ENCODE measurements around the gene BLTP3B. TPM values are rescaled to one million over a fixed set of nuclear protein-coding genes. Genes with fewer than 3 reads are reported as not detected.
A peak's percentile ranks its signal among the peaks of the same experiment; 100 is the strongest.
"Not testable (repeated sequence)": the region's sequence is repeated elsewhere in the genome, so short reads cannot be mapped to it uniquely, and the experiment has no call there.

Gene BLTP3B, protein sequence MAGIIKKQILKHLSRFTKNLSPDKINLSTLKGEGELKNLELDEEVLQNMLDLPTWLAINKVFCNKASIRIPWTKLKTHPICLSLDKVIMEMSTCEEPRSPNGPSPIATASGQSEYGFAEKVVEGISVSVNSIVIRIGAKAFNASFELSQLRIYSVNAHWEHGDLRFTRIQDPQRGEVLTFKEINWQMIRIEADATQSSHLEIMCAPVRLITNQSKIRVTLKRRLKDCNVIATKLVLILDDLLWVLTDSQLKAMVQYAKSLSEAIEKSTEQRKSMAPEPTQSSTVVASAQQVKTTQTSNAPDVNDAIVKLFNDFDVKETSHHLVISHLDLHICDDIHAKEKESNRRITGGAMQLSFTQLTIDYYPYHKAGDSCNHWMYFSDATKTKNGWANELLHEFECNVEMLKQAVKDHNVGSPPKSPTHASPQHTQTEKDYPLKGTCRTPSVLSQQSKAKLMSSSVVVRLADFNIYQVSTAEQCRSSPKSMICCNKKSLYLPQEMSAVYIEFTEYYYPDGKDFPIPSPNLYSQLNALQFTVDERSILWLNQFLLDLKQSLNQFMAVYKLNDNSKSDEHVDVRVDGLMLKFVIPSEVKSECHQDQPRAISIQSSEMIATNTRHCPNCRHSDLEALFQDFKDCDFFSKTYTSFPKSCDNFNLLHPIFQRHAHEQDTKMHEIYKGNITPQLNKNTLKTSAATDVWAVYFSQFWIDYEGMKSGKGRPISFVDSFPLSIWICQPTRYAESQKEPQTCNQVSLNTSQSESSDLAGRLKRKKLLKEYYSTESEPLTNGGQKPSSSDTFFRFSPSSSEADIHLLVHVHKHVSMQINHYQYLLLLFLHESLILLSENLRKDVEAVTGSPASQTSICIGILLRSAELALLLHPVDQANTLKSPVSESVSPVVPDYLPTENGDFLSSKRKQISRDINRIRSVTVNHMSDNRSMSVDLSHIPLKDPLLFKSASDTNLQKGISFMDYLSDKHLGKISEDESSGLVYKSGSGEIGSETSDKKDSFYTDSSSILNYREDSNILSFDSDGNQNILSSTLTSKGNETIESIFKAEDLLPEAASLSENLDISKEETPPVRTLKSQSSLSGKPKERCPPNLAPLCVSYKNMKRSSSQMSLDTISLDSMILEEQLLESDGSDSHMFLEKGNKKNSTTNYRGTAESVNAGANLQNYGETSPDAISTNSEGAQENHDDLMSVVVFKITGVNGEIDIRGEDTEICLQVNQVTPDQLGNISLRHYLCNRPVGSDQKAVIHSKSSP (N-terminal part only)
- total RNA-seq (10 to 100 TPM; 16.2 to 16.8 TPM), polyA plus RNA-seq (10 to 100 TPM; 11.0 to 14.8 TPM)

DNA sequence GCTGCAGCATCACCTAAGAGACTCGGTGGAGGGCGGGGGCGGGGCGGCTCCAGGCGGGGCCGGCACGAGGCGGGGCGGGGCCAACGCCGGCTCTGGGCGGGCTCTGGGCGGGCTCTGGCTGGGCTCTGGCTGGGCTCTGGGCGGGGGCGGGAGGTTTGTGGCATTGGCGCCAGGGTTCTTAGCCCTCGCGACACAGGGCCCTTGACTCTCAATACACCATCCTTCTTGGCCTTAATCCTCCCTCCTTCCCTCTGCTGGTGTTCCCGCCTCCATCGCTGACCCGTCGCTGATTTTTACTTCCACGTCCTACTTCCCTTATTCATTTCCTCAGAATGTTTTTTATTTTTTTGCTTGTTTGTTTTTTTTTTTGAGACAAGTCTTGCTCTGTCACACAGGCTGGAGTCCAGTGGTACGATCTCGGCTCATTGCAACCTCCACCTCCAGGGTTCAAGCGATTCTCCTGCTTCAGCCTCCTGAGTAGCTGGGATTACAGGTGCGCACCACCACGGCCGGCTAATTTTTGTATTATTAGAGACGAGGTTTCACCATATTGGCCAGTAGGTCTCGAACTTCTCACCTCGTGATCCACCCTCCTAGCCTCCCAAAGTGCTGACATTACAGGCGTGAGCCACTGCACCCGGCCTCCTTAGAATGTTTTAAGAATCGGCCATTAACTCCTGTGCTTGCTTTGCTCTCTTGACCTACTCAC lies at the start of gene BLTP3B:
BLTP3B (minus strand) TSS at position 24 of the 709 bp plus-strand sequence. CDS start 239 bp downstream, outside the sequence.
- peaks cover 28 to 42% (median 34%) of the 10 kb centered on the region in 4 donors for H3K4me1 Mint-ChIP-seq
- Histone ChIP-seq H3K27ac (ENCODE audit: low read depth, low read length) (peak within 1 kb of the TSS; percentile 85), H3K9me3 (ENCODE audit: control insufficient read depth in 1 of 2, low read length in 2 of 2) (no peaks in the 10 kb centered on the region), H3K36me3 (ENCODE audit: insufficient read depth, low read length) (no peaks in the 10 kb centered on the region), H3K4me1 (ENCODE audit: insufficient read depth, low read length) (peaks cover 22% of the 10 kb centered on the region), H3K27me3 (ENCODE audit: insufficient read depth, low read length) (no peaks in the 10 kb centered on the region), H3K4me3 (ENCODE audit: low read length in 2 of 2) (peak within 1 kb of the TSS; percentile 66 to 85)
- intact Hi-C loops (cut with micrococcal nuclease), result loop anchor here (1.0 to 5.0 kb wide), 4 partner anchors 57 to 1689 kb away; partner anchors contain the start of genes ACTR6, DEPDC4, GNPTAB and SCYL2
- peak within 1 kb of the TSS; percentile 90 to 97 (median 97) for H3K27ac Mint-ChIP-seq
- ChIA-PET CTCF (ENCODE audit: partially characterized antibody) (interaction anchor here (3.6 kb wide), 1 partner anchor 12 kb away, joined by 28 read pairs; no protein-coding TSS in a partner anchor), POLR2A (ENCODE audit: partially characterized antibody) (no interaction called here)
- DNase-seq, result peak; percentile 81 to 88 (median 85)
- H3K4me3 Mint-ChIP-seq, result peak within 1 kb of the TSS; percentile 89 to 98 (median 96)
- H3K9me3 Mint-ChIP-seq, result peaks cover 0 to 3% (median 0%) of the 10 kb centered on the region in 8 donors
- H3K27me3 Mint-ChIP-seq, result no peaks in the 10 kb centered on the region
- H3K36me3 Mint-ChIP-seq, result peaks cover 0 to 8% of the 10 kb centered on the region in 2 donors

DNA sequence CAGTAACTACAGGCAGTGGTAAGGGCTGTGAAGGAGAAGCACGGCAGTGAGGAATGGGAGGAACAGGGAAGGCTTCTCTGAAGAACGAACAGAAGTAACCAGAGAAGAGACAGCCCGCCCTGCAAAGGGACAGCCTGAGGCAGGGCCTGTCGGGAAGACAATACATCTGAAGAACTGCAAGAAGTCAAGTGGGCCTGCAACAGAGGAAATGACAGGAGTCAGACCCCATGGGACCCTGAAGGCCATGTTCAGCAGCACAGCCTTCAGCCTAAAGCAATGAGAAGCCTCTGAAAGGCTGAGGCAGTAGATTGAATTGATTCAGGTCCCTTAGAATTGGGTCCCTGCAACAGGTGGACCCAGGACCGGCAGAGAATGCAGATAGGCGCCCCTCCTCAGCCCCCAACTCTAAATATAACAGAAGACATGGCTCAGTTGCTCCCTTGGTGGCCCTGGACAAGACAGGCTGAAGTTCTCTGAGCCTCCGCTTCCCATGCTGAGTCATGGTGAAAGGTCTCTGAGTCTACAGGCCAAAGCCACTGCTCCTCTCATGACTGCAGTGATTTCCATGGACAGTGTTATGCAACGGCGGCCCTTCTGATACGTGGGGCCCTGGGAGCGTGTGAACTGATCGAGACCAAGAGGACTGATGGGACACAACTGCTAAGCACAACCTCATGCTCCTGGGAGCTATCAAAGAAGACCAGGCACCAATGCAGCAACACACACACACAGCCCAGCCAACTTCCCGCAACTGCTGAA lies 47.1 kb upstream of the BLTP3B start:
- intact Hi-C loops (cut with micrococcal nuclease), result no loop called here
- Mint-ChIP-seq H3K27me3 (no peaks in the 10 kb centered on the region), H3K4me3 (no peak overlapping the region), H3K27ac (peak overlapping the region in 1 of 7 donors; percentile 53), H3K36me3 (peaks cover 18 to 30% of the 10 kb centered on the region in 2 donors), H3K4me1 (peaks cover 0 to 8% (median 5%) of the 10 kb centered on the region in 4 donors), H3K9me3 (peaks cover 0 to 2% (median 0%) of the 10 kb centered on the region in 8 donors)
- ChIA-PET CTCF (ENCODE audit: partially characterized antibody) (interaction anchor here (1.1 to 4.5 kb wide), 2 partner anchors 35 to 36 kb away, joined by 3 to 24 read pairs; no protein-coding TSS in a partner anchor), POLR2A (ENCODE audit: partially characterized antibody) (no interaction called here)
- Histone ChIP-seq H3K27me3 (ENCODE audit: insufficient read depth, low read length) (no peaks in the 10 kb centered on the region), H3K4me3 (ENCODE audit: low read length in 2 of 2) (no peak overlapping the region), H3K36me3 (ENCODE audit: insufficient read depth, low read length) (no peaks in the 10 kb centered on the region), H3K4me1 (ENCODE audit: insufficient read depth, low read length) (no peaks in the 10 kb centered on the region), H3K9me3 (ENCODE audit: control insufficient read depth in 1 of 2, low read length in 2 of 2) (no peaks in the 10 kb centered on the region), H3K27ac (ENCODE audit: low read depth, low read length) (no peak overlapping the region)
- DNase-seq, result no peak

DNA sequence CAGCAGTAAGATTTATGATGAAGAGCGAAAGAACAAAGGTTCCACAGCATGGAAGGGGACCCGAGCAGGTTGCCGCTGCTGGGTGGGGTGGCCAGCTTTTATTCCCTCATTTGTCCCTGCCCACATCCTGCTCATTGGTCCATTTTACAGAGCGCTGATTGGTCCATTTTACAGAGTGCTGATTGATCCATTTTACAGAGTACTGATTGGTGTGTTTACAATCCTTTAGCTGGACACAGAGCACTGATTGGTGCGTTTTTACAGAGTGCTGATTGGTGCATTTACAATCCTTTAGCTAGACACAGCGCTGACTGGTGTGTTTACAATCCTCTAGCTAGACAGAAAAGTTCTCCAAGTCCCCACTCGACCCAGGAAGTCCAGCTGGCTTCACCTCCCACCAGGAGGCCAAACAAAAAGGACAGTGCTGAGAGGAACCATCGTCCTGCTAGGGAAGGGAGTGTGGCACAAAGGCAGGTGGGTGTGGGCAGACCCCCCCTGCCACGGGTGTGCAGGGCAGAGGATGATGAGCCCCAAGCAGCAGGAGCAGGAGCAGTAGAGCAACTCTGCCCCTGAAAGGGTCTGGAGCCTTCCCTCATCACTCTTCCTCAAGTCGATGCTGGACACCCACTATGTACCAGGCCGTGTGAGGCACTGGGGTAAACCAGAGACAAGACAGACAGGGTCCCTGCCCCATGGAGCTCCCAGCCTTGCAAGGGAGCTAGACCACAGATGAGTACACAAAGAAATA lies 46.4 kb upstream of the BLTP3B start:
- H3K27ac Mint-ChIP-seq; H3K27me3 ChIP-seq (ENCODE audit: insufficient read depth, low read length); H3K27ac ChIP-seq (ENCODE audit: low read depth, low read length); H3K4me3 Mint-ChIP-seq; DNase-seq; H3K9me3 Mint-ChIP-seq; H3K36me3 ChIP-seq (ENCODE audit: insufficient read depth, low read length); H3K4me3 ChIP-seq (ENCODE audit: low read length in 2 of 2); intact Hi-C loops (cut with micrococcal nuclease); H3K27me3 Mint-ChIP-seq; H3K4me1 ChIP-seq (ENCODE audit: insufficient read depth, low read length); H3K9me3 ChIP-seq (ENCODE audit: control insufficient read depth in 1 of 2, low read length in 2 of 2); POLR2A ChIA-PET (ENCODE audit: partially characterized antibody); H3K4me1 Mint-ChIP-seq: not testable (repeated sequence)
- CTCF ChIA-PET (ENCODE audit: partially characterized antibody), result interaction anchor here (1.1 kb wide), 1 partner anchor 34 kb away, joined by 3 read pairs; no protein-coding TSS in a partner anchor
- peaks cover 12 to 23% of the 10 kb centered on the region in 2 donors for H3K36me3 Mint-ChIP-seq

DNA sequence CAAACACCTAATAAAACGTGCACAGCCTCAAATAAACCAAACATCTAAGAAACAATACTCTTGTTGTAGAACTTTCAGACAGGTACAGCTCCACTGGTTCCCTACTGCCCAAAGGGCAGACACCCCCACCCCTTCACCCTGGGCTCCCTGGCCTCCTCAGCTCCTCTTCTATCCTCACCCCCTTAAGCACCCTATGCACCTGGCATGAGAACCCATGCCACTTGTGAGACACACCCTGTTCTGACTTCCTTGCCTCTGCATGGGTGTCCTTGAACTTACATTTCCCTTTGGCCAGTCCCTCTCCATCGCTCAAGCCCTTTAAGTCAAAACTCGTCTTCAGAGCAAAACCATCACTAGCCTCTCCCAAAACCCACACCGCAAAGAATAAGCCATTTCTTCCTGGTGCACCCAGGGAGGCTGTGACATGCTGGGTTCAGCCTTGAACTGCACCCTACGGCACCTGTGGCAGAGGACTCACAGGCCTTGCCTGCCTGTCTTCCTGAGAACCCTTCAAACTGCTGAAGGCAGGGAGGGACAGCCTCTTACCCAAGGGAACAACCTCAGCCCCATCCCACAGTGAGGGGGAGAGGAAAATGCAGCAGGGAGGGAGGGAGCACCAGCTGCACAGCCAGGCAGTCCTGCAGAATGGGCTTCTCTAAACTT lies 45.3 kb upstream of the BLTP3B start:
- no peaks in the 10 kb centered on the region for H3K27me3 Mint-ChIP-seq
- Histone ChIP-seq H3K27ac (ENCODE audit: low read depth, low read length) (no peak overlapping the region), H3K4me1 (ENCODE audit: insufficient read depth, low read length) (no peaks in the 10 kb centered on the region), H3K36me3 (ENCODE audit: insufficient read depth, low read length) (no peaks in the 10 kb centered on the region), H3K4me3 (ENCODE audit: low read length in 2 of 2) (no peak overlapping the region), H3K9me3 (ENCODE audit: control insufficient read depth in 1 of 2, low read length in 2 of 2) (no peaks in the 10 kb centered on the region), H3K27me3 (ENCODE audit: insufficient read depth, low read length) (no peaks in the 10 kb centered on the region)
- CTCF ChIA-PET (ENCODE audit: partially characterized antibody), result no interaction called here
- H3K36me3 Mint-ChIP-seq, result peaks cover 11 to 17% of the 10 kb centered on the region in 2 donors
- H3K4me1 Mint-ChIP-seq, result peaks cover 0 to 5% (median 2%) of the 10 kb centered on the region in 4 donors
- POLR2A ChIA-PET (ENCODE audit: partially characterized antibody), result no interaction called here
- no peak for DNase-seq
- H3K9me3 Mint-ChIP-seq, result no peaks in the 10 kb centered on the region
- peak overlapping the region in 3 of 7 donors; percentile 5 to 44 (median 30) for H3K27ac Mint-ChIP-seq
- intact Hi-C loops (cut with micrococcal nuclease), result no loop called here
- H3K4me3 Mint-ChIP-seq, result no peak overlapping the region

DNA sequence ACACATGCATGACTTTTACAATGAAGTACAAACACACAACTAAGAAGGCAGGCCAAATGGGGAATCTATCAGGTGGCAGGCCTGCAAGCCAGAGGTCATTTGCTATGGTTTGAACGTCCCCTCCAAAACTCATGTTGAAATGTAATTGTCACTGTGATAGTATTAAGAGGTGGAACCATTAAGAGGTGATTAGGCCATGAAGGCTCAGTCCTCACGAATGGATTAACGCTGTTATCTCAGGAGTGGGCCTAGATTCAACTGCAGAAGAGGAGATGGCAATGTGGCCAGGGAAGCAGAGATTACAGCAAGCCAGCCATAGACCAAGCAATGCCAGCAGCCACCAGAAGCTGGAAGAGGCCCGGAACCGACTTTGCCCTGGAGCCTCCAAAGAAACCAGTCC lies 44.4 kb upstream of the BLTP3B start:
- intact Hi-C loops (cut with micrococcal nuclease), result no loop called here
- Histone ChIP-seq H3K27me3 (ENCODE audit: insufficient read depth, low read length) (no peaks in the 10 kb centered on the region), H3K4me1 (ENCODE audit: insufficient read depth, low read length) (no peaks in the 10 kb centered on the region), H3K9me3 (ENCODE audit: control insufficient read depth in 1 of 2, low read length in 2 of 2) (no peaks in the 10 kb centered on the region), H3K36me3 (ENCODE audit: insufficient read depth, low read length) (no peaks in the 10 kb centered on the region), H3K27ac (ENCODE audit: low read depth, low read length) (no peak overlapping the region), H3K4me3 (ENCODE audit: low read length in 2 of 2) (no peak overlapping the region)
- H3K27me3 Mint-ChIP-seq, result no peaks in the 10 kb centered on the region
- H3K27ac Mint-ChIP-seq, result peak overlapping the region in 2 of 7 donors; percentile 30 to 42
- CTCF ChIA-PET (ENCODE audit: partially characterized antibody), result no interaction called here
- no peak for DNase-seq
- H3K9me3 Mint-ChIP-seq, result no peaks in the 10 kb centered on the region
- H3K36me3 Mint-ChIP-seq, result peaks cover 11 to 17% of the 10 kb centered on the region in 2 donors
- POLR2A ChIA-PET (ENCODE audit: partially characterized antibody), result no interaction called here
- peaks cover 0 to 6% (median 4%) of the 10 kb centered on the region in 4 donors for H3K4me1 Mint-ChIP-seq
- no peak overlapping the region for H3K4me3 Mint-ChIP-seq
